GM12878 (cell line): ENCODE measurements around the gene CRB2. TPM values are rescaled to one million over a fixed set of nuclear protein-coding genes. Genes with fewer than 3 reads are reported as not detected.
A peak's percentile ranks its signal among the peaks of the same experiment; 100 is the strongest.

Source experiments
- ATAC-seq: fragments of 200-7000 bp; cut with Tn5 transposase; 3 replicates; pipeline ENCODE4 v1.9.1; 2020; ENCODE audit warnings: mild to moderate bottlenecking, moderate library complexity
- BruUV-seq: library from RNA; stranded (reverse); fragments of 400-500 nt; replicated peaks from 2 replicates; lab custom pipeline; 2021; lab: Mats Ljungman, UMichigan
- CTCF ChIA-PET: fragments of 300-600 bp; sonication (Branson Sonifier 250); formaldehyde crosslinking; extraction: SDS; loops from one replicate; lab custom pipeline; 2021; ENCODE audit warnings: inconsistent platforms; lab: Yijun Ruan, JAX
- POLR2A ChIA-PET: fragments of 350-600 bp; formaldehyde crosslinking; extraction: SDS; loops from one replicate; lab custom pipeline; 2021; ENCODE audit warnings: inconsistent platforms; lab: Charles Lee
- RAD21 ChIA-PET: fragments of 300-600 bp; sonication (Branson Sonifier 250); formaldehyde crosslinking; loops from one replicate; lab custom pipeline; 2023; ENCODE audit warnings: antibody characterized with exemption; ENCODE audit not compliant: unreplicated experiment; lab: Charles Lee
- SMC1A ChIA-PET: fragments of 300-600 bp; sonication (Branson Sonifier 250); formaldehyde crosslinking; loops from one replicate; lab custom pipeline; 2023; ENCODE audit not compliant: unreplicated experiment, uncharacterized antibody; lab: Charles Lee
- DNase-seq: peaks from one replicate; pipeline ENCODE4 v3.0.0-alpha.2; 2011; ENCODE audit warnings: low read depth, low spot score
- FAIRE-seq: peaks from 3 replicates; lab custom pipeline; 2011; peaks lifted over from hg19 to GRCh38; lab: Jason Lieb, UNC
- H2AFZ ChIP-seq: 2 replicates; pipeline ENCODE4 v1.6.0; 2011; ENCODE audit warnings: low read depth, low read length, control low read depth; ENCODE audit not compliant: control insufficient read depth
- H3K27ac ChIP-seq: 2 replicates; pipeline ENCODE4 v1.5.1; 2011; ENCODE audit warnings: control low read depth; ENCODE audit not compliant: control insufficient read depth, insufficient read depth
- H3K27me3 ChIP-seq, 2 experiments: replicated peaks in 1 of 2; 2 replicates each; pipeline versions ENCODE4 v1.6.0 to v1.6.1; 2011; ENCODE audit warnings: low read length in 1 of 2; ENCODE audit not compliant: control insufficient read depth in 2 of 2, insufficient read depth in 2 of 2
- H3K36me3 ChIP-seq, 2 experiments: 2 replicates each; pipeline ENCODE4 v1.5.1; 2011; ENCODE audit warnings: low read length in 1 of 2; ENCODE audit not compliant: control insufficient read depth in 2 of 2, insufficient read depth in 2 of 2
- H3K4me1 ChIP-seq: 2 replicates; pipeline ENCODE4 v1.6.1; 2011; ENCODE audit warnings: mild to moderate bottlenecking, low read length, moderate library complexity, mixed read lengths; ENCODE audit not compliant: control insufficient read depth, insufficient read depth
- H3K4me2 ChIP-seq: 2 replicates; pipeline ENCODE4 v1.6.0; 2011; ENCODE audit warnings: control low read depth; ENCODE audit not compliant: control insufficient read depth, insufficient read depth
- H3K4me3 ChIP-seq: fragments of 200-600 bp; sonication (generic); 2 replicates; pipeline ENCODE4 v1.5.1; 2016
- H3K79me2 ChIP-seq: 2 replicates; pipeline ENCODE4 v1.6.0; 2011; ENCODE audit warnings: low read length; ENCODE audit not compliant: control insufficient read depth, insufficient read depth
- H3K9ac ChIP-seq: 2 replicates; pipeline ENCODE4 v1.8.0; 2011; ENCODE audit warnings: low read length, control low read depth, mixed read lengths; ENCODE audit not compliant: control insufficient read depth, insufficient read depth
- H3K9me3 ChIP-seq: replicated peaks from 3 replicates; pipeline ENCODE4 v1.5.1; 2011; ENCODE audit warnings: mild to moderate bottlenecking, low read length; ENCODE audit not compliant: control insufficient read depth, insufficient read depth
- H4K20me1 ChIP-seq: 2 replicates; pipeline ENCODE4 v1.6.0; 2011; ENCODE audit not compliant: control insufficient read depth, insufficient read depth
- BCL3 ChIP-seq: IDR thresholded peaks from 2 replicates; pipeline ENCODE4 v1.6.1; 2011; ENCODE audit warnings: borderline replicate concordance, low read depth, mild to moderate bottlenecking, moderate library complexity, low read length; ENCODE audit not compliant: insufficient read depth, poor library complexity, severe bottlenecking
- CBX5 ChIP-seq: sonication (generic); IDR thresholded peaks from 2 replicates; pipeline ENCODE4 v1.6.1; 2016; ENCODE audit warnings: low read depth, moderate library complexity, mild to moderate bottlenecking, inconsistent platforms
- CTCF ChIP-seq, 3 experiments: IDR thresholded peaks in 2 of 3; conservative IDR thresholded peaks in 1 of 3; 2 replicates each; pipeline ENCODE4 v1.5.1; 2011; ENCODE audit warnings: low read depth in 3 of 3, low read length in 3 of 3, mild to moderate bottlenecking in 3 of 3, control low read depth in 2 of 3, moderate library complexity in 2 of 3, inconsistent platforms in 1 of 3, mixed read lengths in 1 of 3; ENCODE audit not compliant: control insufficient read depth in 2 of 3, insufficient read depth in 1 of 3; ENCODE audit errors: extremely low read depth in 1 of 3
- KDM1A ChIP-seq: fragments of 200-600 bp; sonication (generic); IDR thresholded peaks from 2 replicates; pipeline ENCODE4 v1.6.1; 2016; ENCODE audit warnings: borderline replicate concordance
- MEF2B ChIP-seq: fragments of 450-650 bp; IDR thresholded peaks from 2 replicates; pipeline ENCODE4 v1.6.1; 2018; ENCODE audit warnings: mild to moderate bottlenecking, moderate library complexity; ENCODE audit not compliant: partially characterized antibody, poor library complexity, severe bottlenecking
- MLLT1 ChIP-seq: fragments of 450-650 bp; IDR thresholded peaks from 2 replicates; pipeline ENCODE4 v1.6.1; 2016; ENCODE audit warnings: mild to moderate bottlenecking
- NBN ChIP-seq: fragments of 450-650 bp; IDR thresholded peaks from 2 replicates; pipeline ENCODE4 v1.6.1; 2016
- NRF1 ChIP-seq: conservative IDR thresholded peaks from 2 replicates; pipeline ENCODE4 v1.6.1; 2011; ENCODE audit warnings: mild to moderate bottlenecking, low read depth, low read length, improper control_type of control experiment
- RAD21 ChIP-seq: IDR thresholded peaks from 2 replicates; pipeline ENCODE4 v1.6.1; 2011; ENCODE audit warnings: mild to moderate bottlenecking, low read depth, low read length, moderate library complexity; ENCODE audit not compliant: insufficient read depth
- RB1 ChIP-seq: fragments of 450-650 bp; formaldehyde crosslinking; IDR thresholded peaks from 2 replicates; pipeline ENCODE4 v1.6.1; 2017; ENCODE audit warnings: mild to moderate bottlenecking, borderline replicate concordance
- RELA ChIP-seq: fragments of 450-650 bp; IDR thresholded peaks from 2 replicates; pipeline ENCODE4 v1.8.0; 2014; ENCODE audit warnings: borderline replicate concordance; ENCODE audit not compliant: partially characterized antibody
- SMARCA5 ChIP-seq: fragments of 450-650 bp; IDR thresholded peaks from 2 replicates; pipeline ENCODE4 v1.6.1; 2017; ENCODE audit warnings: mild to moderate bottlenecking
- SMC3 ChIP-seq: IDR thresholded peaks from 2 replicates; pipeline ENCODE4 v1.6.1; 2011; ENCODE audit warnings: low read length, improper control_type of control experiment, borderline replicate concordance
- TARDBP ChIP-seq: IDR thresholded peaks from 2 replicates; pipeline ENCODE4 v1.6.1; 2016; ENCODE audit warnings: borderline replicate concordance
- ZBTB33 ChIP-seq: fragments of 450-650 bp; IDR thresholded peaks from 2 replicates; pipeline ENCODE4 v1.6.1; 2017; ENCODE audit warnings: mild to moderate bottlenecking
- WGBS: methylation state at CpG from one replicate; pipeline ENCODE4 v1.1.6; 2016; ENCODE audit warnings: low lambda C conversion rate; ENCODE audit not compliant: insufficient replicate concordance, insufficient coverage; ENCODE audit errors: missing lambda C conversion rate; 5-methylcytosine and 5-hydroxymethylcytosine counted together
- in situ Hi-C: fragments of 300-500 bp; cut with MboI; formaldehyde crosslinking; loops from 9 replicates; pipeline ENCODE4 v1.14.3; 2018; ENCODE audit warnings: mixed read lengths
- intact Hi-C: fragments of 100-400 bp; cut with micrococcal nuclease; formaldehyde crosslinking; loops from one replicate; pipeline ENCODE4 v1.14.2; 2022; ENCODE audit not compliant: unreplicated experiment
- polyA plus RNA-seq, 11 experiments: library from polyadenylated mRNA; depleted of rRNA in 4 of 11; unstranded in 6 of 11; stranded (reverse) in 5 of 11; fragments of >200 nt; fragmentation: Nextera tagmentation in 4 of 11; fragmentation: Illumina TruSeq in 1 of 11; extraction: Ambion mirVana in 4 of 11; extraction: Trizol in 1 of 11; gene quantifications; 1 replicate in 1 of 11; 2 replicates in 10 of 11; pipeline versions ENCODE4 v1.2.1 to v1.2.3, GENCODE V29; 2011 to 2016; ENCODE audit warnings: inconsistent platforms in 2 of 11, missing spikeins in 2 of 11, low read depth in 1 of 11
- total RNA-seq, 4 experiments: library from RNA; depleted of rRNA in 3 of 4; stranded (reverse); fragments of >200 nt in 3 of 4; fragmentation: Illumina TruSeq in 1 of 4; extraction: Trizol in 1 of 4; gene quantifications; 2 replicates each; pipeline versions ENCODE4 v1.2.1 to v1.2.3, GENCODE V29; 2013 to 2021

The CRB2 gene
- total and polyA plus RNA-seq, 10 of the 15 experiments (the other 5 are each of a cell fraction or from before 2014, with no cell fraction given) = 0.01 to 0.80 (median 0.23) TPM; not detected in 3

GRCh38 chr9:123349691-123350480 is 6.1 kb upstream of the CRB2 start:
- H3K4me3 ChIP-seq = no peak overlapping the region
- ChIA-PET CTCF (interaction anchor here (0.6 to 4.4 kb wide), 72 partner anchors 10 to 851 kb away, joined by 3 to 115 read pairs (median 5); partner anchors contain the start of genes RABGAP1 and STRBP), SMC1A (interaction anchor here (0.7 to 3.6 kb wide), 50 partner anchors 11 to 1251 kb away, joined by 3 to 52 read pairs (median 4); no protein-coding TSS in a partner anchor), RAD21 (interaction anchor here (0.6 to 3.4 kb wide), 44 partner anchors 10 to 886 kb away, joined by 3 to 47 read pairs (median 4); no protein-coding TSS in a partner anchor), POLR2A (interaction anchor here (0.5 to 0.9 kb wide), 2 partner anchors 113 to 132 kb away, joined by 3 to 5 read pairs; no protein-coding TSS in a partner anchor)
- H2AFZ ChIP-seq = no peak overlapping the region
- no peak overlapping the region for H3K9ac ChIP-seq
- peaks cover 14% of the 10 kb centered on the region for H3K4me1 ChIP-seq
- 28% methylated on average over 15 of the region's 16 CpGs for WGBS
- no peaks in the 10 kb centered on the region for H3K79me2 ChIP-seq
- in situ Hi-C loops = loop anchor here (5.0 to 10.0 kb wide), 4 partner anchors 37 to 885 kb away; partner anchors contain the start of gene PDCL
- no peaks in the 10 kb centered on the region for H3K36me3 ChIP-seq
- BruUV-seq = no TSS peak
- peak; percentile 83 for ATAC-seq
- intact Hi-C loops = loop anchor here (1.0 to 10.0 kb wide), 5 partner anchors 248 to 515 kb away; partner anchors contain the start of gene RC3H2
- no peak for DNase-seq
- no peak overlapping the region for H3K27ac ChIP-seq
- no peaks in the 10 kb centered on the region for H3K9me3 ChIP-seq
- peak; percentile 88 for FAIRE-seq
- no peaks in the 10 kb centered on the region; a peak in 1 of 4 replicates for H3K27me3 ChIP-seq
- H3K4me2 ChIP-seq = no peak overlapping the region; the same call in 1 of the 2 replicates
- no peaks in the 10 kb centered on the region for H4K20me1 ChIP-seq
- TF ChIP-seq TARDBP (no peak), ZBTB33 (0 out of 2 replicates have a peak, but pooled peaks have one; percentile 31), SMARCA5 (peak; percentile 49; the same call in 1 of the 2 replicates), KDM1A (no peak), SMC3 (peak; percentile 96), MLLT1 (peak; percentile 49; the same call in 1 of the 2 replicates), RB1 (peak; percentile 72; the same call in 1 of the 2 replicates), NBN (peak; percentile 46; the same call in 1 of the 2 replicates), BCL3 (no peak), CTCF (IDR thresholded peaks at IDR 0.05 in 2 of 3, conservative IDR thresholded peaks at IDR 0.05 in 1 of 3; ENCODE audit: control insufficient read depth in 2 of 3, extremely low read depth in 1 of 3, insufficient read depth in 1 of 3, low read depth in 3 of 3, low read length in 3 of 3) (peak; percentile 95 to 98 (median 97); a peak in 5 of 6 replicates), RAD21 (peak; percentile 99), MEF2B (no peak), CBX5 (no peak), RELA (peak; percentile 26), NRF1 (no peak)
